G401.6 (cell line): Measurements from ENCODE around the gene HNRNPD.
"Not testable (repeated sequence)": the region's sequence is repeated elsewhere in the genome, so short reads cannot be mapped to it uniquely, and the experiment has no call there.

Experiments used
- FAIRE-seq: peaks from 2 replicates; lab custom pipeline; 2012; peaks lifted over from hg19 to GRCh38; lab: Jason Lieb, UNC

The HNRNPD gene, protein sequence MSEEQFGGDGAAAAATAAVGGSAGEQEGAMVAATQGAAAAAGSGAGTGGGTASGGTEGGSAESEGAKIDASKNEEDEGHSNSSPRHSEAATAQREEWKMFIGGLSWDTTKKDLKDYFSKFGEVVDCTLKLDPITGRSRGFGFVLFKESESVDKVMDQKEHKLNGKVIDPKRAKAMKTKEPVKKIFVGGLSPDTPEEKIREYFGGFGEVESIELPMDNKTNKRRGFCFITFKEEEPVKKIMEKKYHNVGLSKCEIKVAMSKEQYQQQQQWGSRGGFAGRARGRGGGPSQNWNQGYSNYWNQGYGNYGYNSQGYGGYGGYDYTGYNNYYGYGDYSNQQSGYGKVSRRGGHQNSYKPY

GRCh38 chr4:82373816-82374625, at the start of gene HNRNPD:
Gene HNRNPD (minus strand): TSS chr4:82373991. CDS start chr4:82373678, 313 bp downstream.
- FAIRE-seq = peak; percentile 99

- FAIRE-seq = peak; percentile 48
Measured at GRCh38 chr4:82422616-82423015, 48.8 kb upstream of the HNRNPD start.

DNA sequence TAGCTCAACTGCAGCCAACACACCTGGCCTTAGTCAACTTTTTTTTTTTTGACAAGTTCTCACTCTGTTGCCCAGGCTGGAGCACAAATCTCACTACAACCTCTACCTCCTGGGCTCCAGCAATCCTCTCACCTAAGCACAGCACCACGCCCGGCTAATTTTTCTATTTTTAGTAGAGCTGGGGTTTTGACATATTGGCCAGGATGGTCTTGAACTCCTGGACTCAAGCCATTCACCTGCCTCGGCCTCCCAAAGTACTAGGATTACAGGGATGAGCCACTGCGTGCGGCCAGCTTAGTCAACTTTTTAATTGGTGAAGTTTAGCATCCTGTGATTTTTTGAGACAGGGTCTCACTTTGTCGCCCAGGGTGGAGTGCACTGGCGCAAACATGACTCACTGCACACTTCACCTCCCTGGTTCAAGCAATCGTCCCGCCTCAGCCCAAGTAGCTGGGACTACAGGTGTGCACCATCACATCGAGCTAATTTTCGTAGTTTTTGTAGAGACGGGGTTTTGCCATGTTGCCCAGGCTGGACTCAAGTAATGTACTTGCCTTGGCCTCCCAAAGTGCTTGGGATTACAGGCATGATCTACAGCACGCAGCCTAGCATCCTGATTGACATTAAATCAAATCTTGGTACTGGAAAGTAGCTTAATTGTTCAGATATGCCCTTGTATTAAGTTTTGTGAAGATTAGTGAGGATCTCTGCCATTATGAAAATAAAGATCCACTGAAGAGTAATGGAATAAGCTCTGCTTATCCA, 48.2 kb upstream of the HNRNPD start:
- FAIRE-seq = peak; percentile 84

DNA sequence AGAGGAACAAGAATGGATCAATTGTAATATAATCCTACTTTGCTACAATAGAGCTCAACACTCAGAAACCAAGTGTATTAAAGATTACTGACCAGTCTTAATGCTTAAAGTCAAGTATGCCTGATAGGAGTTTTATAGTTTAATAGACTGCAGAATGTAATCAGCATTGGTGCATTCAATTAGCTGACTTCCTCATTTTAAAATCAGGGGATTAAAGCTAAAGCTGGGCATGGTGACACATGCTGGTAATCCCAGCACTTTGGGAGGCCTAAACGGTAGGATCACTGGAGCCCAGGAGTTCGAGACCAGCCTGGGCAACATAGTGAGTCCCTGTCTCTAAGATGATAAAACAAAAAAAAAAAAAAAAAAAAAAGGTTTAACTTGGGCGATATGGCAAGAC, 45.7 kb upstream of the HNRNPD start:
- no peak for FAIRE-seq

DNA sequence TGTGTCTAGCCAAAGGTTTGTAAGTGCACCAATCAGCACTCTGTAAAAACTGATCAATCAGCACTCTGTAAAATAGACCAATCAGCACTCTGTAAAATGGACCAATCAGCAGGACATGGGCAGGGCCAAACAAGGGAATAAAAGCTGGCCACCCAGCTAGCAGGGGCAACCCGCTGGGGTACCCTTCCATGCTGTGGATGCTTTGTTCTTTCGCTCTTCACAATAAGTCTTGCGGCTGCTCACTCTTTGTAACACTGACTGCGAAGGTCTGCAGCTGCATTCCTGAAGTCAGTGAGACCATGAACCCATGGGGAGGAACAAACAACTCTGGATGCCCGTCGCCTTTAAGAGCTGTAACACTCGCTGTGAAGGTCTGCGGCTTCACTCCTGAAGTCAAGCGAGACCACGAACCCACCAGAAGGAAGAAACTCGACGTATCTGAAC, 42.2 kb upstream of the HNRNPD start:
- no peak for FAIRE-seq

DNA sequence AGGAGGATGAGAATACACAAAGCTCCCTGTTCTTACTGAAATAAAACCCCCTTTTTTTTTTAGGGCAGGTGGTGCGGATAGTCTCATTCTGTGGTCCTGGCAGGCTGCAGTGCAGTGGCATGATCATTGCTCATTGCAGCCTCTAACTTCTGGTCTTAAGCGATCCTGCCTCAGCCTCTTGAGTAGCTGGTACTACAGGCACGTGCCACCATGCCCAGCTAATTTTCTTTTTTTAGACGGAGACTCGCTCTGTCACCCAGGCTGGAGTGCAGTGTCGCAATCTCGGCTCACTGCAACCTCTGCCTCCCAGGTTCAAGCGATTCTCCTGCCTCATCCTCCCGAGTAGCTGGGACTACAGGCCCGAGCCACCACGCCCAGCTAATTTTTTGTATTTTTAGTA, 41.3 kb upstream of the HNRNPD start:
- not testable (repeated sequence) for FAIRE-seq

DNA sequence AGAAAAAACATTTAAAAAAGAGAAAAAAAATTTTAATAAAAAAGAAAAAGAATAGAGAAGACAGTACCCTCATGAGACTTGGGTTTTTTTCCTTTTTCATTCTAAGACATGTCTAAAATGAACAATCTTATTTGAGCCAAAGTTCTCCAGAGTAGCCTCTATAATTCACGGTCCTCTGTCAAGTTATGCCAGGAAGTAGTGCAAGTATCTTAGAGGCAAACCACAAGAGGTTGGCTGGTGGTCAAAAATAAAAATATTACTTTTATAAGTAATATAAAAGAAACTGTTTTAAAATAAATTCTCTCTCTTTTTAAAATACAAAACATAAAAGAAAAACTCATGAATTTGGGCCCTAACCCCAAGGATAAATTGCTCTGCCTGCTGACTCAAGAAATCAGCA, 29.9 kb upstream of the HNRNPD start:
- no peak for FAIRE-seq

DNA sequence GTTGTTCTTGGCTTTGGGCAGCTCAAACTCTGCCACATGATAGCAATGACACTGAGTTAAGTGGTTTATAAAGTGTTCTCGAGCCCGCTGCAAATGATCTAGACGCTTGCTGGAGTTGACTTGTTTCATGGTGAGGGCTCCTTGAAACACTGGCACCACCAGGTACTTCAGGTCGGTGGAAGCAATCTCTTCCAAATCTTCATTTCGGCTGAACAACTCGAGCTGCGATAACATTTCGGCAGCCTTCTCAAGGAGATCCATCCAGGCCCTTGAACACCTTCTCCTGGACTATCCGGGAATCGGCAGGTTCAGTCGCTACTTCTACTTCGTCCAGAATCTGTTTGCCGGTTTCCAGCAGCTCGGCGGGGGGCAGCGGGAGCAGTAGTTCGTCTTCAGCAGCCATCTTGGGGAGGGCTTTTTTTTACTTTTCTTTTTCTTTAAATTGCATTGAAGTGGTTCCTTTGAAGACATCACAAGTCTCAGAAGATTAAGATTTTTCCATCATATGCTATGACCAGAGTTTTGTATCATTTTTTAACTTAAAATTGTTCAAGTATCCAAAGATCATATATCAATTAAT, 28.5 kb upstream of the HNRNPD start:
- no peak for FAIRE-seq

GRCh38 chr4:82401600-82401999, 27.8 kb upstream of the HNRNPD start:
- FAIRE-seq = no peak

GRCh38 chr4:82398263-82398662, 24.5 kb upstream of the HNRNPD start:
- no peak for FAIRE-seq

DNA sequence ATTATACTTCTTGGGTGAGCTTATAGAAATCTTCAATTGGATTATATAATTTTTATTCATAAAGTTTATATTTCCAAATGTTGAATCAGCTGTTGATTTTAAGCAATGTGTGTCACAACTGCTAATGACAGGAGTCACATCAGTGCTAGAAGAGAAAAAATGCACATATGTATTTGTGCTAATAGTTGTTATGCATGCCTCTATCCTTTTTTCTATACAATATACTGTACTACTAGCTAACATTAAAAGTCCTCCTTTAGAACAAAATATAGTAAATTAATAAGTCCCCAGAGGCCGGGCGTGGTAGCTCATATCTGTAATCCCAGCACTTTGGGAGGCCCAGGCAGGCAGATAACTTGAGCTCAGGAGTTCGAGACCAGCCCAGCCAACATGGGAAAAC, 23.7 kb upstream of the HNRNPD start:
- no peak for FAIRE-seq

DNA sequence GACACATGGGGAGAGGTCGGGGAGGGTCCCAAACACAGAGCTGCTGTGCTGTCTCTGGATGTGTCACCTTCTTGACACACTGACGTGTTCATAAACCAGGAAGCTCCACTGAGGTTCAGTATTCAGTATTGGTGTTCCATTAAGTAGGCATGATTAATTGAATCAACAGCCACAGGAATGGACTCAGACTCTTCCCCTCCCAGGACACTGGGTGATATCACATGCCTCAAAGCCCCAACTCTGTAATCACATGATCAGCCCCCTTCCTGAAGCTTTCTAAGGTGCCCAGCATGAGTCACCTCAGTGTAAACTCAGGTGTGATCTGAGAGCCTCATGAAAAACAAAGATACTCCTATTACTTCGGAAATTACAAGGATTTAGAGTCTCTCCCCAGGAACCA, 21.1 kb upstream of the HNRNPD start:
- no peak for FAIRE-seq

- FAIRE-seq = not testable (repeated sequence)
Measured at GRCh38 chr4:82390061-82390460, 16.3 kb upstream of the HNRNPD start.

GRCh38 chr4:82388405-82388804, 14.6 kb upstream of the HNRNPD start:
- no peak for FAIRE-seq

DNA sequence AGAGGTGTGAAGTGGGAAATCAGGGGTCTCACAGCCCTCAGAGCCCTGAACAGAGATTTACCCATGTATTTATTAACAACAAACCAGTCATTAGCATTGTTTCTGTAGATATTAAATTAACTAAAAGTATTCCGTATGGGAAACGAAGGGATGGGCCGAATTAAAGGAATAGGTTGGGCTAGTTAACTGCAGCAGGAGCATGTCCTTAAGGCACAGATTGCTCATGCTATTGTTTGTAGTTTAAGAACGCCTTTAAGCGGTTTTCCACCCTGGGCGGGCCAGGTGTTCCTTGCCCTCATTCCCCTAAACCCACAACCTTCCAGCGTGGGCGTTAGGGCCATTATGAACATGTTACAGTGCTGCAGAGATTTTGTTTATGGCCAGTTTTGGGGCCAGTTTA, 12.5 kb upstream of the HNRNPD start:
- FAIRE-seq = not testable (repeated sequence)

GRCh38 chr4:82382751-82383150, 9.0 kb upstream of the HNRNPD start:
- FAIRE-seq = no peak

DNA sequence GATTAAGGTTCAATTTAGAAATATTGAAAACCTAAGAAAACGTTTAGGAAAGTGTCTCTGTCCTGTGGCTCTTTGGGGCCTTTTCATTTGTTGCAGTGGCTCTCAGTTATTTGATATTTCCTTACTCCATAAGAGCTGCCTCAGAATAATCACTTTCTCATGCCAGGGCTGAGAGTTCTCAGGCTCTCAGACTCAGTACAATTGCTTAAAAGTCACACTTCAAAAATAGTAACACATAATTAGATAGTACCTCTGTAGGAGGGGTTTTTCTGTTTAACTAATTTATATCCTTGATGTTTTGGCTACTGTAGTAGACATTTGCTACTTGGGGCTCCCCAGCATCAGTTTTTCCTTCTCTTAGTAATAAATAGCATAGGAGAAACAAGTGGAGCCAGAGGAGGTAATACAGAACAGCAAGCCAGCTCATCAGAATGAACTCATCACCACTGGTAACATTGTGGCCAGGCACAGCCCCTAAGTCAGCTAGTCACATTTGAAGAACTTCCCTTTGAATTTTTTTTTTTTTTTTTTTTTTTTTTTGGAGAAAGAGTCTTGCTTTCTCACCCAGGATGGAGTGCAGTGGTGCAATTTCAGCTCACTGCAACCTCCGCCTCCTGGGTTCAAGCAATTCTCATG, 8.0 kb upstream of the HNRNPD start:
- no peak for FAIRE-seq

GRCh38 chr4:82381235-82381634, 7.4 kb upstream of the HNRNPD start:
- no peak for FAIRE-seq

- FAIRE-seq = no peak
Measured at GRCh38 chr4:82380831-82381230, 7.0 kb upstream of the HNRNPD start.

DNA sequence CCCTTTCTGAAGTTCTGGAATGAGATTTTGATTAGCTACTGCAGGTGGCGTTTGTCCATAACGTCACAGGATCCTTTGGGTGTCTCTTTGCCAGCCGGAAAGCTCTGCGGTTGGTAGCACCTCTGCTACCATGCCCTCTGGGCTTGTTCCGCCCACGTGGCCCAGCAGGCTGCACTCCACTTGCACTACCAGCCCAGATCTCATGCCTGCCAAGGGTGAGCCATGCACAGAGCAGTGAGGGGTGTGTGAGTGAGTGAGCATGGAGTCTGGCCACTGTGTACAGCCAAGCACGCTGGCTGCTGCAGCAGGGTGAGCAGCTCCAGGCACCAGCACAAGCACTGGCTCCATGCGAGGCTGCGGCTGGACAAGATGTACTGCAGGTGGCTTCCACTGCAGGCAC, 6.6 kb upstream of the HNRNPD start:
- FAIRE-seq = no peak

DNA sequence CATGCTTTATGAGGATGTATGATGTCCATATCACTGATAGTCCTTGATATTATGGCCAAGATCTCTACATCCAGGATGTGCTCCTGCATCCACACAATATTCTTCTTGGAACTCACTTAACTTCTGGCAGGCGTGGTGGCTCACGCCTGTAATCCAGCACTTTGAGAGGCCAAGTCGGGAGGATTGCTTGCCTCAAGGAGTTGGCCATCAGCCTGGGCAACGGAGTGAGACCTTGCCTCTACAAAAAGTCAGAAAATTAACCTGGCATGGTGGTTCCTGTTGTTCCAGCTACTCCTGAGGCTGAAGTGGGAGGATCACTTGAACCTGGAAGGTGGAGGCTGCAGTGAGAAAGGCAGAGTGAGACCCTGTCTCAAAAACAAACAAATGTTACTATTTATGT, 2.3 kb upstream of the HNRNPD start:
- FAIRE-seq = no peak

DNA sequence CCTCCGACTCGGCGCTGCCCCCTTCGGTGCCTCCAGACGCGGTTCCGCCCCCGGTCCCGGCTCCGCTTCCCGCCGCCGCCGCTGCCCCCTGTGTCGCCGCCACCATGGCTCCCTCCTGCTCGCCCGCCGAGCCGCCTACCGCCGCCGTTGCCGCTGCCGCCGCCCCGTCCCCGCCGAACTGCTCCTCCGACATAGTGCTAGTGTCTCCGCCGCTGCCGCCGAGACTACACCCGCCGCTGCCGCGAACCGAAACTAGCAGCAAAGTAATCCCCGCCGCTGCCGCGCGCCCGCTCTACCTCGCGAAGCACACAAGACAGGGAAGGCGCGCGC, 340 bp downstream of the HNRNPD start:
- no peak for FAIRE-seq
